AG08396 (cell line): ENCODE results near the gene PPARA.
"Not testable (repeated sequence)": the region's sequence is repeated elsewhere in the genome, so short reads cannot be mapped to it uniquely, and the experiment has no call there.

ENCODE experiments used
- DNase-seq: peaks from one replicate; pipeline ENCODE4 v3.0.0; 2012; ENCODE audit warnings: low spot score, mixed read lengths

PPARA gene

GRCh38 chr22:46126853-46127385 is 23.4 kb upstream of the PPARA start:
- no peak for DNase-seq

GRCh38 chr22:46127556-46127955 is 22.8 kb upstream of the PPARA start:
- DNase-seq, result no peak

GRCh38 chr22:46128606-46129005 is 21.7 kb upstream of the PPARA start:
- DNase-seq, result no peak

- no peak for DNase-seq
Observed at GRCh38 chr22:46129390-46130041, 20.8 kb upstream of the PPARA start.

GRCh38 chr22:46131151-46131587 is 19.2 kb upstream of the PPARA start:
- no peak for DNase-seq

- DNase-seq, result not testable (repeated sequence)
Observed at GRCh38 chr22:46132193-46132829, 18.0 kb upstream of the PPARA start.

- DNase-seq, result no peak
Observed at GRCh38 chr22:46132830-46133587, 17.3 kb upstream of the PPARA start.

GRCh38 chr22:46133588-46133855 is 16.8 kb upstream of the PPARA start:
- no peak for DNase-seq

GRCh38 chr22:46134111-46134705 is 16.1 kb upstream of the PPARA start:
- no peak for DNase-seq

- no peak for DNase-seq
Observed at GRCh38 chr22:46135611-46136485, 14.5 kb upstream of the PPARA start.

GRCh38 chr22:46136486-46137217 is 13.7 kb upstream of the PPARA start:
- no peak for DNase-seq

GRCh38 chr22:46137218-46137766 is 13.0 kb upstream of the PPARA start:
- DNase-seq, result no peak

- no peak for DNase-seq
Observed at GRCh38 chr22:46138058-46138797, 12.1 kb upstream of the PPARA start.

- DNase-seq, result not testable (repeated sequence)
Observed at GRCh38 chr22:46139417-46139816, 10.9 kb upstream of the PPARA start.

GRCh38 chr22:46139895-46140350 is 10.4 kb upstream of the PPARA start:
- DNase-seq, result no peak

GRCh38 chr22:46140989-46141928 is 9.1 kb upstream of the PPARA start:
- DNase-seq, result no peak

GRCh38 chr22:46142548-46143490 is 7.5 kb upstream of the PPARA start:
- no peak for DNase-seq
